Panc1 (cell line): ENCODE data around the gene EIPR1. TPM values are rescaled to one million over a fixed set of nuclear protein-coding genes. Genes with fewer than 3 reads are reported as not detected.

Source experiments
- ATAC-seq: fragments of 200-7000 bp; cut with Tn5 transposase; 2 replicates; pipeline ENCODE4 v1.9.1; 2020; ENCODE audit warnings: mild to moderate bottlenecking, moderate library complexity
- BruUV-seq: library from RNA; stranded (reverse); fragments of 400-500 nt; replicated peaks from 2 replicates; lab custom pipeline; 2021; lab: Mats Ljungman, UMichigan
- CTCF ChIA-PET: fragments of 300-600 bp; sonication (Branson Sonifier 250); formaldehyde crosslinking; loops from one replicate; lab custom pipeline; 2022; ENCODE audit warnings: antibody characterized with exemption; lab: Charles Lee
- POLR2A ChIA-PET: fragments of 300-600 bp; sonication (Branson Sonifier 250); formaldehyde crosslinking; loops from one replicate; lab custom pipeline; 2022; ENCODE audit warnings: antibody characterized with exemption; lab: Charles Lee
- DNase-seq: peaks from one replicate; pipeline ENCODE4 v3.0.0-alpha.2; 2010; ENCODE audit warnings: low read depth, low spot score
- H3K27ac ChIP-seq: 2 replicates; pipeline ENCODE4 v1.5.1; 2011; ENCODE audit warnings: mild to moderate bottlenecking, low read length, inconsistent platforms
- H3K27me3 ChIP-seq: fragments of 200-500 bp; sonication (Bioruptor generic); 2 replicates; pipeline ENCODE4 v1.6.0; 2014; ENCODE audit warnings: low read length, inconsistent platforms; ENCODE audit not compliant: control insufficient read depth, insufficient read depth
- H3K36me3 ChIP-seq: fragments of 200-500 bp; sonication (Bioruptor generic); 2 replicates; pipeline ENCODE4 v1.5.1; 2014; ENCODE audit warnings: inconsistent platforms, mild to moderate bottlenecking, low read length, moderate library complexity; ENCODE audit not compliant: control insufficient read depth, insufficient read depth
- H3K4me1 ChIP-seq: 2 replicates; pipeline ENCODE4 v1.5.1; 2011; ENCODE audit warnings: inconsistent platforms, mild to moderate bottlenecking, low read length, moderate library complexity; ENCODE audit not compliant: control insufficient read depth, insufficient read depth
- H3K4me3 ChIP-seq, 2 experiments: 2 replicates each; pipeline ENCODE4 v1.5.1; 2011 to 2012; ENCODE audit warnings: low read depth in 2 of 2, low read length in 2 of 2, mild to moderate bottlenecking in 2 of 2, inconsistent platforms in 1 of 2, moderate library complexity in 1 of 2
- H3K9me3 ChIP-seq: fragments of 200-500 bp; sonication (Bioruptor generic); 2 replicates; pipeline ENCODE4 v1.5.1; 2014; ENCODE audit warnings: low read depth, mild to moderate bottlenecking, inconsistent platforms, low read length, moderate library complexity; ENCODE audit not compliant: control insufficient read depth, insufficient read depth
- CTCF ChIP-seq: fragments of 450-650 bp; IDR thresholded peaks from 2 replicates; pipeline ENCODE4 v1.5.1; 2017; ENCODE audit warnings: mild to moderate bottlenecking
- POLR2AphosphoS5 ChIP-seq: IDR thresholded peaks from 2 replicates; pipeline ENCODE4 v1.6.1; 2012; ENCODE audit warnings: mild to moderate bottlenecking, low read depth, low read length, moderate library complexity
- REST ChIP-seq, 2 experiments: IDR thresholded peaks; 2 replicates each; pipeline ENCODE4 v1.6.1; 2011 to 2012; ENCODE audit warnings: low read depth in 2 of 2, control low read depth in 1 of 2, low read length in 1 of 2, mild to moderate bottlenecking in 1 of 2, moderate library complexity in 1 of 2; ENCODE audit not compliant: insufficient read depth in 1 of 2
- SIN3A ChIP-seq: IDR thresholded peaks from 2 replicates; pipeline ENCODE4 v1.6.1; 2012; ENCODE audit warnings: low read depth, mild to moderate bottlenecking, low read length, moderate library complexity, borderline replicate concordance; ENCODE audit not compliant: insufficient read depth
- TCF7L2 ChIP-seq: IDR thresholded peaks from 2 replicates; pipeline ENCODE4 v1.6.1; 2011; ENCODE audit warnings: mild to moderate bottlenecking, low read depth, low read length, inconsistent platforms
- in situ Hi-C: cut with HindIII; loops from 2 replicates; pipeline ENCODE4 v1.10.0; 2016; ENCODE audit warnings: low sequenced_read_pairs, low pct_unique_long_range_greater_than_20kb
- intact Hi-C: fragments of 100-400 bp; cut with micrococcal nuclease; formaldehyde crosslinking; loops from one replicate; pipeline ENCODE4 v1.10.0; 2022; ENCODE audit not compliant: unreplicated experiment
- total RNA-seq: library from RNA; stranded (reverse); gene quantifications from one replicate; pipeline ENCODE4 v1.2.1, GENCODE V29; 2021; ENCODE audit not compliant: unreplicated experiment

Gene EIPR1
- total RNA-seq, 1 experiment from 2014 or later, result 26.7 TPM

- ATAC-seq, result no peak
- DNase-seq, result no peak
- Histone ChIP-seq H3K9me3 (no peaks in the 10 kb centered on the region), H3K27me3 (no peaks in the 10 kb centered on the region), H3K4me1 (no peaks in the 10 kb centered on the region), H3K27ac (no peak overlapping the region), H3K36me3 (no peaks in the 10 kb centered on the region), H3K4me3 (no peak overlapping the region)
- POLR2A ChIA-PET, result no interaction called here
- no TSS peak for BruUV-seq
- CTCF ChIA-PET, result no interaction called here
- TF ChIP-seq TCF7L2, result no peak
- no peak for TF ChIP-seq SIN3A
- TF ChIP-seq REST (IDR thresholded peaks at IDR 0.05; ENCODE audit: insufficient read depth in 1 of 2, low read depth in 2 of 2, low read length in 1 of 2), result no peak
- no peak for TF ChIP-seq POLR2AphosphoS5
- no peak for TF ChIP-seq CTCF
- in situ Hi-C loops, result no loop called here
- intact Hi-C loops, result no loop called here
Observed at GRCh38 chr2:3297523-3297922, 80.1 kb downstream of the EIPR1 start.

- ATAC-seq (no peak), DNase-seq (no peak)
- H3K4me3 ChIP-seq, result no peak overlapping the region
- BruUV-seq, result no TSS peak
- ChIA-PET CTCF (no interaction called here), POLR2A (no interaction called here)
- no peaks in the 10 kb centered on the region for H3K4me1 ChIP-seq
- TF ChIP-seq CTCF, result no peak
- TF ChIP-seq POLR2AphosphoS5, result no peak
- no peak for TF ChIP-seq REST (IDR thresholded peaks at IDR 0.05; ENCODE audit: insufficient read depth in 1 of 2, low read depth in 2 of 2, low read length in 1 of 2)
- TF ChIP-seq TCF7L2, result no peak
- no peak for TF ChIP-seq SIN3A
- intact Hi-C loops, result no loop called here
- no peak overlapping the region for H3K27ac ChIP-seq
- H3K9me3 ChIP-seq, result no peaks in the 10 kb centered on the region
- H3K27me3 ChIP-seq, result no peaks in the 10 kb centered on the region
- no peaks in the 10 kb centered on the region for H3K36me3 ChIP-seq
- in situ Hi-C loops, result no loop called here
Observed at GRCh38 chr2:3296182-3296972, 81.2 kb downstream of the EIPR1 start.
